ENCODE measurements around the gene MAN1A1. TPM values are rescaled to one million over a fixed set of nuclear protein-coding genes. Genes with fewer than 3 reads are reported as not detected.

Gene MAN1A1
- total and polyA plus RNA-seq, 2 of the 4 experiments (the other 2 are of a cell fraction) = 5.9 to 6.4 TPM

- DNase-seq (no peak), ATAC-seq (ENCODE audit: low read depth) (no peak)
- H4K5ac ChIP-seq (ENCODE audit: low read depth, low read length) = no peak overlapping the region
- in situ Hi-C loops (cut with MboI; ENCODE audit: low sequenced_read_pairs) = no loop called here
- H3K14ac ChIP-seq (replicated peaks; ENCODE audit: low read depth, low read length) = no peak overlapping the region
- H2BK120ac ChIP-seq (ENCODE audit: low read depth, low read length) = no peak overlapping the region
- ChIA-PET POLR2A (ENCODE audit: unreplicated experiment) (no interaction called here), CTCF (interaction anchor here (1.4 kb wide), 1 partner anchor 19 kb away, joined by 3 read pairs; no protein-coding TSS in a partner anchor)
- H3K56ac ChIP-seq (ENCODE audit: extremely low read depth, insufficient read depth, low read length) = no peak overlapping the region
- BruUV-seq (replicated peaks) = no TSS peak
- no peak overlapping the region for H4K91ac ChIP-seq (ENCODE audit: insufficient read depth, low read depth, low read length)
- H4K20me1 ChIP-seq (ENCODE audit: insufficient read depth, low read length) = no peaks in the 10 kb centered on the region
- WGBS, 2 experiments (ENCODE audit: extremely low coverage in 2 of 2, insufficient read length in 1 of 2) = 82% methylated on average over 3 of the region's 5 CpGs; no CpG with 5 or more reads in 1 of the 2 experiments
- H2BK20ac ChIP-seq (ENCODE audit: low read depth, low read length) = no peak overlapping the region
- H3K27ac ChIP-seq (ENCODE audit: insufficient read depth, low read length) = no peak overlapping the region
- no peak overlapping the region for H3K23ac ChIP-seq (ENCODE audit: low read depth, low read length)
- no peak overlapping the region for H2BK15ac ChIP-seq (ENCODE audit: low read depth, low read length)
- no peaks in the 10 kb centered on the region for H3K4me1 ChIP-seq (ENCODE audit: control insufficient read depth, insufficient read depth, low read length)
- intact Hi-C loops (cut with micrococcal nuclease) = no loop called here
- H2AK9ac ChIP-seq (replicated peaks; ENCODE audit: low read depth, low read length, poor library complexity) = no peak overlapping the region
- H3K36me3 ChIP-seq (ENCODE audit: control insufficient read depth, insufficient read depth, low read length) = 0 out of 2 replicates have a peak, but pooled peaks cover 3% of the 10 kb centered on the region
- no peak overlapping the region for H3K9ac ChIP-seq (ENCODE audit: low read depth, low read length)
- H2AFZ ChIP-seq (replicated peaks; ENCODE audit: low read length, poor library complexity) = no peak overlapping the region
- no peaks in the 10 kb centered on the region for H3K79me1 ChIP-seq (ENCODE audit: low read depth in 1 of 2, low read length in 2 of 2)
- H3K27me3 ChIP-seq (ENCODE audit: control insufficient read depth, insufficient read depth, low read length) = no peaks in the 10 kb centered on the region
- H4K8ac ChIP-seq (ENCODE audit: low read depth in 2 of 2, low read length in 2 of 2) = no peak overlapping the region
- no peaks in the 10 kb centered on the region for H3K9me1 ChIP-seq (ENCODE audit: insufficient read depth, low read length)
- dilution Hi-C loops (cut with HindIII; ENCODE audit: low sequenced_read_pairs, unreplicated experiment) = no loop called here
- no peak overlapping the region for H3K18ac ChIP-seq (ENCODE audit: low read depth, low read length)
- no peak overlapping the region for H3K4me3 ChIP-seq (ENCODE audit: insufficient read depth, low read depth, low read length)
- no peak for TF ChIP-seq FOS (IDR thresholded peaks at IDR 0.05; ENCODE audit: low read depth, low read length)
- TF ChIP-seq RCOR1 (IDR thresholded peaks at IDR 0.05; ENCODE audit: insufficient replicate concordance, low read length) = no peak
- no peak for TF ChIP-seq CEBPB (IDR thresholded peaks at IDR 0.05; ENCODE audit: low read depth, low read length)
- TF ChIP-seq POLR2A (IDR thresholded peaks at IDR 0.05; ENCODE audit: low read depth, low read length) = no peak
- no peak for TF ChIP-seq CTCF (conservative IDR thresholded peaks at IDR 0.05; ENCODE audit: low read depth, low read length)
- no peak for TF ChIP-seq MXI1 (IDR thresholded peaks at IDR 0.05; ENCODE audit: borderline replicate concordance, low read depth, low read length)
- TF ChIP-seq MAFK (IDR thresholded peaks at IDR 0.05; ENCODE audit: low read depth, low read length) = no peak
- H2AK5ac ChIP-seq (ENCODE audit: low read depth, low read length) = no peak overlapping the region
- no peak overlapping the region for H2BK5ac ChIP-seq (ENCODE audit: low read depth, low read length, poor library complexity, severe bottlenecking)
- no peaks in the 10 kb centered on the region for H3K9me3 ChIP-seq (ENCODE audit: control insufficient read depth, insufficient read depth, low read length)
- no peak overlapping the region for H3K4me2 ChIP-seq (ENCODE audit: low read depth, low read length)
- no peak overlapping the region for H3K4ac ChIP-seq (ENCODE audit: low read depth, low read length)
Observed at GRCh38 chr6:119234457-119234856, 115.1 kb downstream of the MAN1A1 start.
